ENCODE results near the gene RGS6.

Gene RGS6

DNA sequence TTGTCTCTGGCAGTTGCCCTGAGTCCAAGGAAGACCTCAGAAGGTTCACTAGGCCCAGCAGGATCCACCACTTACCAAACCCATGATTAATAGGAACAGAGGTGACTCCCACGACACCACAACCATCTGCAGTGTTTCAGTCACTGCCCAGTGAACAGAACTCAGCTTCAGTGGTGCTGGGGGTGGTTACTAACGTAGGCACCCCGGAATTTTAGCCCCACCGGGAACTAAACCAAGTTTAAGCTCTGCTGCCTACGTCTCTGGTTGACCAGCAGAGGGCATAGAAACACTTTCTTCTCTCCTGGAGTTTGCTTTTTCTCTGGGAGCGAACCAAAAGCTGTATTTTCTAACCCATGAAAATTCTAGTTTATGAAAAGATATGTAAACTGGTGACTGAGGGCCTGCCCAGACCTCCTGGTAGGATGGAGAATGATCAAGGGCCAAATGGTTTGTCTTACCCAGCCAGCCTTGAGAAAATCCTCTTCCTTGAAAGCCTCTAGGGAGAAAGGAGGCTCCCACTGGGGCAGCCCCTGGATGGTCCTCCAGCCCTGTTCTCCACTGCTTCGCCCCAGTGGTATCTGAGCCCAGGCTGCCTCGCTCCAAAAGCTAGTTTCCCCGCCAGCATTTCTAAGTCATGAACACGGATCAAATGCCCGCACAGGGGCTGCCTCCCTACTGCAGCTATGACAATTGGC is 581.9 kb downstream of the RGS6 start:
- H4K20me1 ChIP-seq (ENCODE audit: insufficient read depth) = no peaks in the 10 kb centered on the region
- peak overlapping the region; percentile 49 for H3K27ac ChIP-seq
- 0 out of 2 replicates have a peak overlapping the region, but pooled peaks have one; percentile 2 for H2AFZ ChIP-seq (ENCODE audit: low read depth)
- H3K4me1 ChIP-seq (ENCODE audit: low read depth, poor library complexity, severe bottlenecking) = peaks cover 83% of the 10 kb centered on the region
- no peak overlapping the region for H3K4me3 ChIP-seq (IDR thresholded peaks at IDR 0.05; ENCODE audit: insufficient read depth, low read depth, low read length)
- TF ChIP-seq, protein P1, sequence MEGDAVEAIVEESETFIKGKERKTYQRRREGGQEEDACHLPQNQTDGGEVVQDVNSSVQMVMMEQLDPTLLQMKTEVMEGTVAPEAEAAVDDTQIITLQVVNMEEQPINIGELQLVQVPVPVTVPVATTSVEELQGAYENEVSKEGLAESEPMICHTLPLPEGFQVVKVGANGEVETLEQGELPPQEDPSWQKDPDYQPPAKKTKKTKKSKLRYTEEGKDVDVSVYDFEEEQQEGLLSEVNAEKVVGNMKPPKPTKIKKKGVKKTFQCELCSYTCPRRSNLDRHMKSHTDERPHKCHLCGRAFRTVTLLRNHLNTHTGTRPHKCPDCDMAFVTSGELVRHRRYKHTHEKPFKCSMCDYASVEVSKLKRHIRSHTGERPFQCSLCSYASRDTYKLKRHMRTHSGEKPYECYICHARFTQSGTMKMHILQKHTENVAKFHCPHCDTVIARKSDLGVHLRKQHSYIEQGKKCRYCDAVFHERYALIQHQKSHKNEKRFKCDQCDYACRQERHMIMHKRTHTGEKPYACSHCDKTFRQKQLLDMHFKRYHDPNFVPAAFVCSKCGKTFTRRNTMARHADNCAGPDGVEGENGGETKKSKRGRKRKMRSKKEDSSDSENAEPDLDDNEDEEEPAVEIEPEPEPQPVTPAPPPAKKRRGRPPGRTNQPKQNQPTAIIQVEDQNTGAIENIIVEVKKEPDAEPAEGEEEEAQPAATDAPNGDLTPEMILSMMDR (conservative IDR thresholded peaks at IDR 0.05; ENCODE audit: low read depth, low read length) = peak; percentile 81
- no peaks in the 10 kb centered on the region for H3K27me3 ChIP-seq (ENCODE audit: insufficient read depth, low read depth)
- peak overlapping the region; percentile 43 for H3K4me2 ChIP-seq
- H3K36me3 ChIP-seq (ENCODE audit: insufficient read depth) = no peaks in the 10 kb centered on the region
- H3K79me2 ChIP-seq (ENCODE audit: insufficient read depth, low read depth) = no peaks in the 10 kb centered on the region
- H3K9ac ChIP-seq = no peak overlapping the region

DNA sequence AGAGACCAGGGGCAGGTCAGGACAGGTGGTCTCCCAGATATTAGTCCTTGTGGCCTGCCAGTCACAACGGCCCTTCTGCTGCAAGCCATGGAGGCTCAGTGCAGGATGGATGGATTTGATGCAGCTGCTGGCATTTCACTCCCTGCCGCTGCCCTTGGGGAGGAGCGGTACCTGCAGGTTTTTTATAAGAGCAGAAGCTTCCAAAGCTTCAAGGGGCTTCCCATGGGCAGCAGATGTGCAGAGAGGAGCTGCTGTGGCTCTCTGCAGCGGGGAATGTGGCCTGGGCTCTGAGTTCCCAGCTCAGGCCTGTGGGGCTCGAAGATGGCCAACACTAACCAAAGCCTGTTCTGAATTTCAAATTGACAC is 582.4 kb downstream of the RGS6 start:
- Histone ChIP-seq H3K36me3 (ENCODE audit: insufficient read depth) (no peaks in the 10 kb centered on the region), H3K4me3 (IDR thresholded peaks at IDR 0.05; ENCODE audit: insufficient read depth, low read depth, low read length) (no peak overlapping the region), H3K4me1 (ENCODE audit: low read depth, poor library complexity, severe bottlenecking) (peaks cover 88% of the 10 kb centered on the region), H4K20me1 (ENCODE audit: insufficient read depth) (no peaks in the 10 kb centered on the region), H3K9ac (no peak overlapping the region), H2AFZ (ENCODE audit: low read depth) (no peak overlapping the region), H3K27me3 (ENCODE audit: insufficient read depth, low read depth) (no peaks in the 10 kb centered on the region), H3K79me2 (ENCODE audit: insufficient read depth, low read depth) (no peaks in the 10 kb centered on the region), H3K4me2 (peak overlapping the region; percentile 43; the same call in 1 of the 2 replicates), H3K27ac (peak overlapping the region; percentile 49; the same call in 1 of the 2 replicates)
- TF ChIP-seq, protein P1 (conservative IDR thresholded peaks at IDR 0.05; ENCODE audit: low read depth, low read length) = no peak

DNA sequence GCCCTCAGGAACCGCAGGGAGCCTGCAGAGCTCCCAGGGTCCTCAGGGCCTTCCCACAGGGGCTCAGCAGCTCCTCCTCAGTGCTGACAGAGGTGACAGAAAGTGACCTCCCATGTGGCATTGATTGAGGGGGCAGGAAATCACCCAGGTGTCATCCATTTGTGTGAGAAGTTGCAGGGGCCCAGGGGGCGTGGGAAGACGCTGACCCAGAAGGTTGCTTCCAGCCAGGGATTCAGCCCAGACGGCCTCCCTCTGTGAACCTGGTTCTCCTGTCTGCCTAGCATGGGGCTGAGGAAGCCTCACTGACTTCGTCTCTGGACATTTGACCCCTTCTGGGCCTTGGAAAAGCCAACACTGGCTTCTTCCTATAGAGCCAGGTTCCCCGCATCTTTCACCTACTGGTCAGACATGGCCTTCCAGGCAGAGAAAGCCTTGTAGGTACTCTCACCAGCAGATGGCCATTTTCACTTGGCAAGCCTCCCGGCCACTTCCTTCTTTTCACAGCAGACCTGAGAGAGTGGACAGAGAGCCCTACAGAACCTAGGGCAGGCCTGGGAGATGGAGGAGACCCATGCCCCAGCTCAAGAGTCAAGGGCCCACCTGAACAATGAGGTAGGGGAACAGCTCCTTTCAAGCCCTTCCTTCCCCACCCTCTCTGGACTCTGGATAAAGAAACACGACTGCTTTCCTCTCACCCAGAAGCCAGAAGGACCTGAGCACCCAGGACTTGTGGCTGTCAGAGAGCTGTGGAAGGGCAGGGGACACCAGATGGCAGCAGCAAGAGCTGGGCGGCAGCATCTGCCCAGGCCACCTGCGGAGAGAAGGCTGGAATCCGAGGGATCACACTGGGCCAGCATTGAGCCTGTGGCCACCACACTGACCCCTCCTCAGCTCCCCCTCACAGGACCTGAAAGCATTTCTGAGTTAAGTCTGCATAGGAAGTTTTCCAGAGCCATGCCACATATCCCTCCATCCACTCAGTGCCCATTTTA is 583.8 kb downstream of the RGS6 start:
- H3K36me3 ChIP-seq (ENCODE audit: insufficient read depth) = 0 out of 2 replicates have a peak, but pooled peaks cover under 1% of the 10 kb centered on the region
- H3K4me3 ChIP-seq (IDR thresholded peaks at IDR 0.05; ENCODE audit: insufficient read depth, low read depth, low read length) = no peak overlapping the region
- H3K9ac ChIP-seq = no peak overlapping the region
- H3K4me1 ChIP-seq (ENCODE audit: low read depth, poor library complexity, severe bottlenecking) = peaks cover 91% of the 10 kb centered on the region
- H4K20me1 ChIP-seq (ENCODE audit: insufficient read depth) = no peaks in the 10 kb centered on the region
- H3K4me2 ChIP-seq = no peak overlapping the region
- TF ChIP-seq, protein P1 (conservative IDR thresholded peaks at IDR 0.05; ENCODE audit: low read depth, low read length) = no peak
- H2AFZ ChIP-seq (ENCODE audit: low read depth) = no peak overlapping the region
- H3K27me3 ChIP-seq (ENCODE audit: insufficient read depth, low read depth) = no peaks in the 10 kb centered on the region
- no peaks in the 10 kb centered on the region for H3K79me2 ChIP-seq (ENCODE audit: insufficient read depth, low read depth)
- H3K27ac ChIP-seq = no peak overlapping the region

DNA sequence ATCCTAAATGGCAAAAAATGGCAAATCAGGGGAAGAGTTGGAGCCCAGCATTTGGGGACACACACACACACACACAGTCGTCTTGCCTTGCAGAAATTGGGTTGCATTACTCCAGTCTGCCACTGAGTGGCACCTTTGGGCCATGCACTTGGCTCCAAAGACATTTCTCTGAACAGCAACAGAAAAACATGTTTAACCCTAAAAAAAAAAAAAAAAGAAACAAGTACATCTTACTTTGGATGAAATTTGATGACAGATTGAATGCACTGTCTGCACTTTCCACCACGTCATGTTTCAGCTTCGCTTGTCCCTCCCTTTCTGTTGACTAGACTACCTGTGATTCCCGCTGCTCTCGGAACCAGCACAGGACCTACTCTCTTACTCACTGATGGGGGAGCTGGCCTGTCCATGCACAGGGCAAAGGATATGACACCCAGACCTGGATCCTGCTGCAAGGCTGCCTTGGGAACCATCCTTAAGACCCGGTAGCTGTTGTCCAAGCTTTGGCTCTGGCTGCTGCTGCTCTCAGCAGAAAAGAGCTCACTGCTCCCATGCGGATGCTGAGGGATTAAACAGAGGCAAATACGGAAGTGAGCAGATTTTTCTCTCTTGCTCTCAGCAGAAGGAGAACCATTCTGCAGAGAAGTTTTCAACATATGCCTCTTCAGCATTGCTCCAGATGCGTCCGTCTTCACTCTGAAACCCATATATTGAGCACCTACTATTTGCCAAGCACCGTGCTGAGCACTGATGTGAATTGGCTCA is 584.9 kb downstream of the RGS6 start:
- Histone ChIP-seq H2AFZ (ENCODE audit: low read depth) (no peak overlapping the region), H3K27ac (no peak overlapping the region), H3K9ac (no peak overlapping the region)

More for the DNA sequence above, 584.9 kb downstream of the RGS6 start:
- Histone ChIP-seq H3K36me3 (ENCODE audit: insufficient read depth) (0 out of 2 replicates have a peak, but pooled peaks cover 4% of the 10 kb centered on the region), H3K4me3 (IDR thresholded peaks at IDR 0.05; ENCODE audit: insufficient read depth, low read depth, low read length) (no peak overlapping the region), H3K27me3 (ENCODE audit: insufficient read depth, low read depth) (no peaks in the 10 kb centered on the region), H3K4me1 (ENCODE audit: low read depth, poor library complexity, severe bottlenecking) (peaks cover 81% of the 10 kb centered on the region), H3K79me2 (ENCODE audit: insufficient read depth, low read depth) (no peaks in the 10 kb centered on the region), H3K4me2 (no peak overlapping the region), H4K20me1 (ENCODE audit: insufficient read depth) (no peaks in the 10 kb centered on the region)
- TF ChIP-seq, protein P1 (conservative IDR thresholded peaks at IDR 0.05; ENCODE audit: low read depth, low read length) = peak; percentile 86
